ENCODE measurements around the gene KSR1. TPM values are rescaled to one million over a fixed set of nuclear protein-coding genes. Genes with fewer than 3 reads are reported as not detected.

KSR1 gene
- total and polyA plus RNA-seq, 11 donors, result 6.1 to 31.1 (median 7.5) TPM

DNA sequence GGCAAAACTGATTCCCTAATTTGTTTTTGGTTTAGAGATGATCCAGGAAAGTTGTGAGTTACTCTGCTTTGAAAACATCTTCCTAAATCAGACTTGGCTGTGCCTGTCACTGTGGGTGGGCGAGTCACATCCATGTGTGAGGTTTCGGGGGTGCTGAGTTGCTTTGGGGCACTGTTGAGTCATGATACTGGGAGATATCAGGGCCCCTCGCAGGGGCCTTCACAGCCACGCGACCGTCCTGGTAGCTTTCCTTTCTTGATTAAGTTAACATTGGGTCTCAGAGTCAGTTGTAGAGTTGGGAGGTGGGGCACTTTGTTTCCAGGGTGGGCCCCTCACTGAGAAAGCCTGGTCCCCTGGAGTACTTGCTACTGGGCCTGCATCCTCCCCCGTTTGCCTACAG lies 116.4 kb downstream of the KSR1 start:
- no peaks in the 10 kb centered on the region for H3K36me3 ChIP-seq
- H3K9me3 ChIP-seq, result no peaks in the 10 kb centered on the region
- ATAC-seq (no peak), DNase-seq (no peak)
- H3K4me3 ChIP-seq, result no peak overlapping the region
- H3K4me1 ChIP-seq, result peaks cover 0 to 60% (median 33%) of the 10 kb centered on the region in 12 donors
- intact Hi-C loops (cut with DNase I), result no loop called here
- no peak for TF ChIP-seq CTCF (IDR thresholded peaks at IDR 0.05)
- TF ChIP-seq POLR2A (IDR thresholded peaks at IDR 0.05), result no peak
- H3K27me3 ChIP-seq, result no peaks in the 10 kb centered on the region
- no peak overlapping the region for H3K27ac ChIP-seq
- WGBS, 4 donors, result 86 to 89% (median 87%) methylated on average over 7 of the region's 7 CpGs

- Histone ChIP-seq H3K27ac (no peak overlapping the region), H3K9me3 (no peaks in the 10 kb centered on the region), H3K36me3 (no peaks in the 10 kb centered on the region), H3K4me1 (peaks cover 0 to 58% (median 40%) of the 10 kb centered on the region in 12 donors), H3K27me3 (no peaks in the 10 kb centered on the region), H3K4me3 (no peak overlapping the region)
- ATAC-seq (no peak), DNase-seq (no peak)
- TF ChIP-seq CTCF (IDR thresholded peaks at IDR 0.05) (no peak), POLR2A (IDR thresholded peaks at IDR 0.05) (no peak)
- WGBS, 4 donors, result 97 to 98% (median 97%) methylated on average over 5 of the region's 5 CpGs
- intact Hi-C loops (cut with DNase I), result no loop called here
These were observed 117.3 kb downstream of the KSR1 start for GRCh38 chr17:27573548-27573947.

- no peak for DNase-seq
- 45 to 81% (median 61%) methylated on average over 4 of the region's 4 CpGs for WGBS, 4 donors
- Histone ChIP-seq H3K27ac (no peak overlapping the region), H3K4me1 (peaks cover 0 to 58% (median 42%) of the 10 kb centered on the region in 12 donors), H3K36me3 (no peaks in the 10 kb centered on the region), H3K4me3 (no peak overlapping the region), H3K9me3 (no peaks in the 10 kb centered on the region), H3K27me3 (no peaks in the 10 kb centered on the region)
- ATAC-seq, result no peak
- TF ChIP-seq POLR2A (IDR thresholded peaks at IDR 0.05) (no peak), CTCF (IDR thresholded peaks at IDR 0.05) (no peak)
- intact Hi-C loops (cut with DNase I), result no loop called here
These were observed 117.8 kb downstream of the KSR1 start for GRCh38 chr17:27573971-27574525.

DNA sequence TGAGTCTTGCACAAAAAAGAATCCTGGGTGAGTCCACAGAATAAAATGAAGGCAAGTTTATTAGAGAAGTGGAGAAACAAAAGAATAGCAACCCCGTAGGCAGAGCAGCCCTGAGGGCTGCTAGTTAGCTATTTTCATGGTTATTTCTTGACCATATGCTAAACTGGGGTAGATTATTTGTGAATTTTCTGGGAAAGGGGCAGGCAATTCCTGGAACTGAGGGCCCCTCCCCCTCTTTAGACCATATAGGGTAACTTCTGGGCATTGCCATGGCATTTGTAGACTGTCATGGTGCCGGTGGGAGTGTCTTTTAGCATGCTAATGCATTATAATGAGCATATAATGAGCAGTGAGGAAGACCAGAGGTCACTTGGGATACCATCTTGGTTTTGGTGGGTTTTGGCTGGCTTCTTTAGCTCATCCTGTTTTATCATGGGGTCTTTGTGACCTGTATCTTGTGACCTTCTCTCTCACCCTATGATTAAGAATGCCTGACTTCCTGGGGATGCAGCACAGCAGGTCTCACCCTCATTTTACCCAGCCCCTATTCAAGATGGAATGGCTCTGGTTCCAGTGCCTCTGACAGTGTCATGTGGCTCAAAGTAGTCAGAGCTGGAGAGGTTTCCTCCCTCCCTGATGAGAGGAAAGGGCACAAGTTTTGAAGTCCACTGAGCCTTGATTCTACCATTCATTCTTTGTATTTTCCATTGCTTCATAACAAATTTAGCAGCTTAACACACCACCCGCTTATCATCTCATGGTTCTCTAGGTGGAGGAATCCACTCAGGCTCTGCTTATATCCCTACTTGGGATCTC lies 119.1 kb downstream of the KSR1 start:
- Histone ChIP-seq H3K36me3 (no peaks in the 10 kb centered on the region), H3K4me3 (no peak overlapping the region), H3K27me3 (no peaks in the 10 kb centered on the region), H3K27ac (no peak overlapping the region), H3K4me1 (peaks cover 0 to 47% (median 37%) of the 10 kb centered on the region in 12 donors), H3K9me3 (no peaks in the 10 kb centered on the region)
- intact Hi-C loops (cut with DNase I), result no loop called here
- 92 to 98% (median 96%) methylated on average over 3 of the region's 3 CpGs for WGBS, 4 donors
- ATAC-seq (no peak), DNase-seq (no peak)
- no peak for TF ChIP-seq POLR2A (IDR thresholded peaks at IDR 0.05)
- TF ChIP-seq CTCF (IDR thresholded peaks at IDR 0.05), result no peak
